GM21528 (cell line): ENCODE measurements around the gene RBMS3.

Experiments
- ATAC-seq: cut with Tn5 transposase; IDR thresholded peaks from one replicate; pipeline ENCODE4 v1.9.1; 2021; ENCODE audit warnings: mild to moderate bottlenecking, moderate library complexity; ENCODE audit not compliant: unreplicated experiment, low FRiP score

The RBMS3 gene

DNA sequence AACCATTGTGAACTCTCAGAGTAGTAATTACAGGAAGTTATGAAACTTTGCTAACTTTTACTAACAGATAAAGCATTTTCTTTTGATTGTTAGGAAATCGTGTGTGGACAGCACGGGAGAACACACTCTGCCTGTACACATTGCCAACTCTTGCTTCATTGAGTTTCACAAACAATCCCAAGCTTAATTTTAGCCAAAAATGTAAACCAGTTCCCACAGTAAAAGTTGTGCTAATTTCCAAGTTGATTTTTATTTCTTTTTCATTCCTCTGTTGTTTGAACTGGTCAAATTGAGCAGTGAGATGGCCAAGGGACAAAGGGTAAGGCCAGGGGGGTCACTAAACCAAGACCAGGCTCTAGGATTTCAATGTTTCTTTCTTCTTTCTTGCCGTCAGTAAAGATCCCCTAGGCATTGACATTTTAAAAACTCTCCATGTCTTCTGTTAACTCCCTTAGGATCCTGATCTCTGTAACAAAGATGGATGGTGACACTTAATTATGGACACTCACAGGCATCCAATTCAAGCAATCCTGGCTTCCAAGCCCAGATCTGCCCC lies 414.9 kb downstream of the RBMS3 start:
- no peak for ATAC-seq

DNA sequence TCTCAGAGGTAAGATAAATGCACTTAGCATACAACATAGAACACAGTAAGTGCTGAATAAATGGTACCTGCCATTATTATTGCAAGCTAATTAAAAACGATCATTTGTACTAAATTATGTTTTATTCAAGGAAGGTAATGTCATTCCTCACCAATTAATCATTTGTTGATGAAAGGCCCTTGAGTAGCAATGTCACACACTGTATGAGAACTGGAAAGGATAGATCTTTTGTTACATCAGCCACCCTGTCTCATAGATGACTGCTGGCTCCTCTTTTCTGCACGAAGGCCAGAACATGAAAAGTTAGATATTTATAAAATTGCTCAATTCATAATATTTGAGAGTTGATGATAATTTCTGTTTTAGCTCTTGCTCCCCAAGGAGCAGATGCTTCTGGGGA lies 415.4 kb downstream of the RBMS3 start:
- no peak for ATAC-seq

DNA sequence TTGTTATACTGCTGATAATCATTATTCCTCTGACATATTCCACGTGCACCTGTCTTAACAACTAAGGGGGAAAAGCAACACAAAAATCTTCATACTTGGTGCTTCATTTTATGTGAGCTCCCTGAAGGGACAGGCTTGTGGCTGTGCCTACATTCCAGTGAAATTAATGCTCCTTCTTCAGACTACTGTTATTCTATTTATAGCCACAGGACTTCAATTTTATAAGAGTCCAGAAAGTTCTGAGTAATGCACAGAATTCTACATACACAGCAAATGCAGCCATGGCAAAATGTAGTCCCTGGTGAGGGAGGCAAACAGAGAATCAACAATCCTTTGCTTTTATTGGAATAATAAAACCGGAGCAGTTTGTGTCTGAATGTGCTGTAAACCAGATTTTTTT lies 417.1 kb downstream of the RBMS3 start:
- ATAC-seq: no peak

DNA sequence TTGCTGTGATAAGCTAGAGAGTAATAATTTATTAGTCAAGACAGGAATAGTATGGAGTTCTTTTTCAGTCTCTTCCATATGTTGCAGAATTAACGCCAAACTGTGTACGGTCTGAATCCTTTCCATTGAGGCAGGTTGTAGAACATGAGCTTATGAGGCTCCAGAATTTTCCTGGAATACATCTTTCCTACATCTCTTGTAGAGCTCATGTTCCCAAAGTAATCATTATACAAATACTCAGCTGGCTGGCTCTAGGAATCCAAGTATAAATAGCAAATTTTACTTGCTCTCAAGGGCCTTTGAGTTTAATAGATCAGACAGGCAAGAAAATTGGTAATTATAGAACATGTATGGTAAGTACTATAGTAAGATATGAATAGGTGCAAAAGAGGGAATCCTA lies 419.4 kb downstream of the RBMS3 start:
- no peak for ATAC-seq

DNA sequence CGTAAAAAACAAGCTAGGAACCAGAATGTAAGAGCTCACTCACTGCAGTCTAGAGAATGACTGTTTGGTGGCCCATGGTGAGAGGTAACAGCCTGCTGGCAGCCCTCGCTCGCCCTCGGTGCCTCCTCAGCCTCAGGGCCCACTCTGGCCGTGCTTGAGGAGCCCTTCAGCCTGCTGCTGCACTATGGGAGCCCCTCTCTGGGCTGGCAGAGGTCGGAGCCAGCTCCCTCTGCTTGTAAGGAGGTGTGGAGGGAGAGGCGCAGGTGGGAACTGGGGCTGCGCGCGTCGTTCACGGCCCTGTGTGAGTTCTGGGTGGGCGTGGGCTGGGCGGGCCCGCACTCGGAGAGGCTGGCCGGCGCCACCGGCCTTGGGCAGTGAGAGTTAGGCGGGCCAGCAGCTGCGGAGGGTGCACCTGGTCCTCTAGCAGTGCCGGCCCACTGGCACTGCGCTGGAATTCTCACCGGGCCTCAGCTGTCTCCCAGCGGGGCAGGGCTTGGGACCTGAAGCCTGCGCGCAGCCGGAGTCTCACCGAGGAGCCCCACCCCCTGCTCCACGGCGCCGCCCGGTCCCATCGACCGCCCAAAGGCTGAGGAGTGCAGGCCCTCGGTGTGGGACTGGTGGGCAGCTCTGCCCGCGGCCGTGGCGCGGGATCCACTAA lies 420.6 kb downstream of the RBMS3 start:
- ATAC-seq: no peak

DNA sequence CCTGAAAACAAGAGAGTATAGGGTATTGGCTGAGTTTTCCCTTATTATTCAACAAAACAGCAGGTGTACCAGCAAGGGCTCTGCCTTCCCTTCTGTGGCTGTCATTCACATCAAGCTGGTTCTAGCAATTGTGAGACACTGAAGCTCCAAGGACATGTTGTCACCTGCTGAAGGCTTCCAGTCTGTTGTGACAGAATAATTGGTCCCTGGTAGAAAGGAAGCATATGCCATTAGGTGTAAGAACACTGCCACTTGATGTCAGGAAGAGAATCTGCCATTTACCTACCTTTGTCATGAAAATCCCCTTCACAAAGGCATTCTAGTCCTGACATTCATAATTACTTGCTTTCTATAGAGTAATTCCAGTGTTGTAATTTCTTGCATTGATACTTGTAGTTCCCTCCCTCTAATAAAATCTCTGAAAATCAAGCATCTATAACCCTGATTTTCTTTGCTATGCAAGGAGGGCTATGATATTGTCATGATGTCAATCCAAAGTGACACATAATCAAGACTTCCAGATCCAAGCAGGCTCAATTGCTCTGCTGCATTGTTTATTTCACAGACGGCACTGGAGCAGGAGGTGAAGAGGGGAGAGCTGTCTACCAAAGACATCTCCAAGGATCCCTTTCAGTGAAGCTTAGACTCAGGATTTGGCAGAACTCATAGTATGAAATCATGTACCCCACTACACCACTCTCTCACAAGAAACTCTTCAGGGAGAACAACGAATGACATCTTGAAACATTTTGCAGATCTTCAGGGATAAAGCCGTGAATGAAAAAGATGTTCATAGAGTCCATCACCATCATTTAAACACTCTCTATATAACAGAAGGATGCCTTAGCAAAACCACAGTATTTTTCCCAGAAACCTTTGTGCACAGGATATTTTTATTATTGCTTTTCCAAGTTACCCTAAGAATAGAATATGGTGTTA lies 425.3 kb downstream of the RBMS3 start:
- ATAC-seq: no peak

DNA sequence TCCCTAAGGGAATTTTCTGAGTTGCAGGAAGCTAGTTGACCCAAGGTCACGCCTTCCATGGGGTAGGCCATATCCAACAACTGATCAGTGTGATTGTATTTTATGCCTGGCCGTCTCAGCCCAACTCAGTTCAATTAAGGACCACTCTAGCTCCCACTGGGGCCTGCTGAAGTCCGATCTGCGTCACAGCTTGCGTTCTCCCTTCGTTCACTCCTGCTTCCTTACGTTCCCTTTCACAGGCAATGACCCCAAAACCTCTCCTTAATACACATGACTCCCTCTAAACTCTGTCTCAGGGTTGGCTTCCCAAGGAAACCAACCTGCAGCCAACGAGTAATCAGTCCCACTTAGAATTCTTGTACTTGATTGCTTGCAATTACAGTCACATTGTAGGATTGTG lies 428.0 kb downstream of the RBMS3 start:
- ATAC-seq: no peak

DNA sequence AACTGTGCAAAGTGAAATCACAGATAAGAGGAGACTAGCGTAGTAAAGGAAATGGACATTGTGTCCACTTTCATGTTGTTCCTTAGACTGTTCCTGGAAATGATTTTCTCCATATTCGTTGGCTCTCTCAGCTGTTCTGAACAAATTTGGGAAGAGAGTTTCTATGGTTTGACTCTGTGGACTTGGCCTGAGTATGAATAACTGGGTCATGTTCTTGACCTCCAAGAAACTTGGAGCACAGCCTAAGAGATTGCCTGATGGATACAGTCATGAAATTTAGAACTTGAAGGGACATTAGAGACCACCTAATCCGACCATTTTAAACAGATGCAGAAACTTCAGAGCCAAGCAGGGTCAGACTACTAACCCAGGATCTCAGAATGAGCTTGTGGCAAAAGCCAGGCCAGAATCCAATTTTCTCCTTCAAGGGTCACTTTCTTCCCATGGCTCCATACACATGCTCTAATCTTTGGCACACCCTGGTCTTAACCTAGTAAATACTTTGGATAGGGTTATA lies 430.4 kb downstream of the RBMS3 start:
- no peak for ATAC-seq

DNA sequence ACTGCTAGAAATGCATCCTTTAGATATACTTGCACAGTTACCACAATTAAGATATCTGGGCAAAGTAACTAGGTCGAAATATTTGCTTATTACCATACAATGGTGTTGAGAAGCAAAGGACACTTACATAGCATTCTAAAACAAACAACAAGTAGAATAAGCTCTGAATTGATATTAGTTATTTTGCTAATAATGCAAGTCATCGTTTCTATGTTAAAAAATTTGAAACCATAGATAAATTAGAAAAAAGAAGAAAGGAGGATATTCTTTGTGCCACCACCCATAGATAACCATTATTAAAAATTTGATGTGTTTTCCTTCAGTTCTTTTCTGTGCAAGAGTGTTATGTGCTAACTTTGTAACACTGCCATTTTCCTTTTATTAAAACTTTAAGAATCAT lies 435.3 kb downstream of the RBMS3 start:
- no peak for ATAC-seq

DNA sequence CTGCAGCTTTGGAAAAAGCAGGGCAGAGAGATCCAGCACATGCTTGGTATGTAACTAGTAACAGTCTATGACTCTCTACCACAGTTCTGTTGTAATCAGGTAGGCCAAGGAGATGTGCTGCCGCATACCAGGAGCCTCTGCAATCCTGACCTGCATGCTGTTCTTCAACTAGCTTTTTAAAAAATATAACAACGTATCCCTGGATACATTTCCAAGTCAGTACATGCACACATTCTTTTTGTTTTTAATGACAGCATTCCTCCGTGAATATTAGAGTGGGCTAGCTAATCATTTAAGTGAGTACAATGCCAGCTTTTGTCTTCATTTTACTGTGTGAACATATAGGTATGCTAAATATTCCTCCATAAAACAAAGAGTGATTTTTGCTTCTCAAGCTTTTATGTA lies 437.8 kb downstream of the RBMS3 start:
- ATAC-seq: no peak

DNA sequence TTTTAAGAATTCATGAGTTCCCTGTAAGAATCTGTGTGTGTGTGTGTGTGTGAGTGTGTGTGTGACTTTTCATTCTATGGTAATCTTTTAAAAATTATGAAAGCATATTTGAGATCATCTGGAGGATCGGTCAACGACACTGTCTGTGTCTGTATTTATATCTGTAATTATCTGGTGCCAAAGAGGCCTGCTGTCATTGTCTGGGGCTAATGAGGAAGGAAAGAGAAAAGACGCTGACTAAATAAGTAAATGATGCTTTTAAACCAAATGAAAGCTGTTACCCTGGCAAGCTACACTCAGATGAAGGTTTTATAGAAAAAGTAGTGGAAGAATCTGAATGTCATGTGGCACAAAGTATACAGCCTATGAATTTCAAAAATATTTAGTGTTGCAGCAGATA lies 439.8 kb downstream of the RBMS3 start:
- ATAC-seq: no peak

DNA sequence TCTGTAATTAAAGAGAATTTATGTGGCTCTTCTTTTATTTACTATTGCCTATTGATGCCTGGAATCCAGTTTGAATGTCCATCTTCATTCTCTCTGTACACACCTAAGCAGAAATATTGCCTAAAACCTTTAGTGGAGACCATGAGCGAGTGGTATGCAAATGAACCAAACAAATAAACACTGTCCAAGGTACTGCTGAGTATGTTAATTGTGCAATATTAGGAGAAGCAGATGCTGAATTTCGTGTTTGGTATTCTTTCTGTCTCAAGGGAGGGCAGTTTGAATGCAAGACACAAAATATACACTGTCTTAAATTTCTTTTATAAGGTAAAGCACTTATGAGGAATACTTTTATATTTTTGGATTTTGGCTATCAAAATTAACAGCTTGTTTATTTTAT lies 440.9 kb downstream of the RBMS3 start:
- no peak for ATAC-seq

DNA sequence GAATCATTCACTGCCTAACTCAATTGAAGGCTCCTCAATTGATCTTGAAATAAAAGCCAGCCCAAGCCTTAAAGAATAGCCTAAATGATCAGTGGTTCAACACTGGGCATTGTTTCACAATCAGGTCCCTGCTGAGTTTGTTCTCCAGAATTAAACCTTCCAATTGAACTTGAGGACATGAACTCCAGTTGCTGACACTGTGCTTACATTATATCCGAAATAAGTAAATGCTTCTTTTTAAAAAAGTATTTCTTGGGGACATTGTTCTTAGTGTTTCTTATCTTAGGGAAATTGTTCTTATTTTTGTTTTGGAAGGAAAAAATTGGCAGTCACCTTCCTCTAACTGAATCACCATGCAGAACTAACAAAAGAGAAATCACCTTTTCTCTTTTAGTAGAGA lies 450.2 kb downstream of the RBMS3 start:
- no peak for ATAC-seq

DNA sequence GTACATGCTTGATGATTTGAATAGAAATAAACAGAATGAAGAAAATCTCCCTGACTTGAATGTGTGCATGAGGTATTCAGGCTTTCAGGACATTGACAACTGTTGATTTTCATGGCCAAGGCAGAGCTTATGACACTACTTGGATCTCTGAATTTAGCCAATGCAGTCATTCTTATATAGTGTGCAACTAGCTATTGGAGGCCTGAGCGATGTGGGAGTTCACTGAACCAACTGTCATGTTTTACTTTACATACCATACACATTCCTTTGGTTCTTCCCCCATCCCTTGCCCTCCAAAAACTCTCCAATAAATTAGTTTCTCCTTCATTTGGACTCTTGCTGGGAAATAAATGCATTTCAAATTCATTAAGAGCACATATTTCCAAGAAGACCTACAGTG lies 460.4 kb downstream of the RBMS3 start:
- no peak for ATAC-seq

DNA sequence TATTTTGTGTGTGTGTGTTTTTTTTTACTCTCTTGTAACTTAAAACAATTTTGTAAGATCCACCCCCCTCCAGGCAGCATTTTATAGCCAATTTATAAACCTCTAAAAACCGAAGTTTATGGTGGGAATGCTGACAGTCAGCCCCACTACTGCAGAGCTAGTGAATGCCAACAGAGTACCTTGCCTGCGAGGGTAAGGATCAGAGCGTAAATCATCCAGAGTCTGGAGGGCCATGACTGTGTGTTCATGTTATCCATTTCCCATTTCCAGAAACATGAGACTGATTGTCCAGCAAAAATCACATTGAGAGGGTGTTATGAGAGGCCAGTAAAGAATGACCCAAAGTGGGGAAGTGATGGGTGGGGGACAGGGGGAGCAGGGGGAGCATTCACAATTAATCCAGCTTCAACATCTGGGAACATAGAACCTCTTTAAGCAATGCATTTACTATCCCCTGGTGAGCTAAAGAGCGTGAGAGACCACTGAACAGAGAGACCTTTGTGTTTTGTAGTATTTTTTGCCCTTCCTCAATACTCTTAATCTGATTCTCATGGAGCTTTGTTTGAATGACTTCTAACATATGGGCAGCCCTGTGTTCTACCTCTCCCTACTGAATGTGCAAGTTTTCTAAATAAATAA lies 464.5 kb downstream of the RBMS3 start:
- ATAC-seq: no peak

DNA sequence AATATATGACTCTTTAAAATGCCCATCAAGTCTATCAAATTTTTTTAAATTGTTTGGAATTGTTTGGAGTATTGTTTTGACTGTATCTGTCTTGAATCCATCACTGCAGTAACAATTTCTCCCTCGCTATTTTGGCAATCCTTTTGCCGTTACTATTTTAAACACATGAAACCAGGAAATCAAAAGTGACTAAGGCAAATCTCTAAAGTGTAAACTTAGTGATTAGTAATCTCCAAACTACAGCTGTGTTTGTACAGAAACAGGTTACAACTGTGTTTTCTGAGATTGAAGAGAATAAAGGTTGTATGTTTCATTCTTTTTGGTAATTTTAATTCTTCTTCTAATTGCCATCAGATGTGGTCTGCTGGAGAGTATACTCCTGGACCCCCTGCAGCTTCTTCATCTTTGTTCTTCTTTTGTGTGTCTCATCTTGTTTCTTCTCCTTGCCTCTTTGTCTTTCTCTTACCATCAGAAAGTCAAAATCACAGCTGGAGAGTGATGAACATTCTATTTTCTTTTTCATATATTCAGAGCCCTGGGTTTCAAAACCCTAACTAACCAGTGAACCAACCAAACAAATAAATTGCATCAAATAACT lies 465.4 kb downstream of the RBMS3 start:
- ATAC-seq: no peak

DNA sequence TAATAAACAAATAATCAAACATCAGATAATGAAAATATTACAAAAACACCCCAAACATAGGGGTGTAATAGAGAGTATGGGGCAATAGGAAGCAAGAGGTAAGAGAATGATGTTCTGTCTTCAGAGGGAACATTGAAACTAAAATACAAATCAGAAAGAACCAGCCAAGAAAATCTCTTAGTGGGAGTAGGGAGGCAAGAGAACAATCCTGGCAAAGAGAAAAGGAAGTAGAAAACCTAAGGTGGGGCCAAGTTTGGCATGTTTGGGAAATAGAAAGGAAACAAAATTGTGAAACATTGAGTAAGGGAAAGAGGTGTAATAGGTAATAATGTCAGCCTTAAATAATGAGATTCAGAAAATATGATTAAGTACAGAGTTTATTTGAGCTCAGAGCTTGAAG lies 467.1 kb downstream of the RBMS3 start:
- ATAC-seq: no peak

DNA sequence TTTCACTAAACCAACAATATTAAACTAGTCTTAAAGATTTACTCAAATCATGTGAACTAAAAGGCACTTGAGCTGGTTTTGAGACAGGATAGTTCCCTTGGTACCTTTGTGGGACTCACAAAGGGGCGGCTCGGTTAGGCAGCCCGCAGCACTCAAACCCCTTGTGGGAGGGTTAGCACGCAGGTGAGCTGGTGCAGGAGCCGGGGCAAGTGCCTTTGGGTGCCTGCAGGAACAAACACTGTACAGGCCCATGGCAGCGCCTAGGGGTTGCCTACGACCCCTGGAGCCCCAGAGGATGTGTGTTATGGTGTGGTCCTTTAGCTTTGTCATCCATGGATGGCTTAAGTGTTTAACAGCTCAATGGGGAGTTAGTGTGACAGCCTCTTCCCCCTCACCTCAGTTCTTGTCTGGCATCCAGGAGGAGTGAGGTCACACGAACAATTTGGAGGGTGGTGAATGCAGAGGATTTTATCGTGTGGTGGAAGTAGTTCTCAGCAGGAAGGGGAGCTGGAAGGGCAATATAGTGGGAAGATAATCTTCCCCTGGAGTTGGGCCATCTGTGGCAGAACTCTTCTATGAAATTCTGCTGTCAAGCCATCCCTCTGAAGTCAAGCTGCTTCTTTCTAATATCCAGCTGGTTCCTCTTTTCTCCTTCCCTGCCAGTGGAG lies 470.9 kb downstream of the RBMS3 start:
- no peak for ATAC-seq

DNA sequence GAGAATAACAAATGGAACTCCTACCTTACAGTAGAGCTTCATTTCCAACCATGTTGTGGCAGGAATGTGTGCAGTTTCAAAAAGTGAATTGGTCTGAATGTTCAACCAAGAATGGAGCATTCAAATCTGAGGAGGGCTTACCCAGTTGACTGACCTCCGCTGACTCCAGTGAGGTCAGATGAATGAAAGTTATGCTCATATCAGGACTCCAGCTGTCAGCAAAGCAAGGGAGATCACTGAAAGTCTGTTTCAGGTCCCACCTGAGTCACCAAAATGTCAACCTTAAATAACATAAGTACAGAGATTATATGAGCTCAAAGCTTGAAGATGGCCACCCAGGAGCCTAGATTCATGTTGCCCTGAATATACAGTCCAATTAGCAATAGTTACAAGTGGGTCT lies 473.5 kb downstream of the RBMS3 start:
- ATAC-seq: no peak

DNA sequence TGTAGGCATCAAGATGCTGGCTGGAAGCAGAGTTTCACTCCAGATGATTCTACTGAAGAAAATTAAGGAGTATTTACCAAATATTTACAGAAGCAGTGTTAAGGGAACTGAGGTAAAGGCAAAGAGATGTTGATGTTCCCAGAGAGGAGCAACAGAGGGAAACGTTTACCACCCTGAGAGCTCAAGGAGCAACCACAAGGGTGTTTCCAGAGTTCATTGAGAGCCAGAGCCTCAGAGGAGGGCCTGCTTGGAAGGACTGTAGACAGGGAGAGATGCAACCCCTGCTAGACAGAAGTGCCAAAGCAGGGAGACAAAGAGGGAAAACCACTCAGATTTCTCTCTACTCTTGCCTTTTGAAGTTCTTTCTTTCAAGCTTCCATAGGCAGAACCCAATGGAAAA lies 474.5 kb downstream of the RBMS3 start:
- no peak for ATAC-seq
